VCaP (cell line): ENCODE data around the gene BIVM.

Experiments
- H3K27ac ChIP-seq: fragments of 450-650 bp; 2 replicates; pipeline ENCODE4 v1.5.1; 2017
- TF ChIP-seq, protein P1 (sequence below): fragments of 450-650 bp; conservative IDR thresholded peaks from 2 replicates; pipeline ENCODE4 v1.5.1; 2017; ENCODE audit warnings: mild to moderate bottlenecking, moderate library complexity

The BIVM gene

DNA sequence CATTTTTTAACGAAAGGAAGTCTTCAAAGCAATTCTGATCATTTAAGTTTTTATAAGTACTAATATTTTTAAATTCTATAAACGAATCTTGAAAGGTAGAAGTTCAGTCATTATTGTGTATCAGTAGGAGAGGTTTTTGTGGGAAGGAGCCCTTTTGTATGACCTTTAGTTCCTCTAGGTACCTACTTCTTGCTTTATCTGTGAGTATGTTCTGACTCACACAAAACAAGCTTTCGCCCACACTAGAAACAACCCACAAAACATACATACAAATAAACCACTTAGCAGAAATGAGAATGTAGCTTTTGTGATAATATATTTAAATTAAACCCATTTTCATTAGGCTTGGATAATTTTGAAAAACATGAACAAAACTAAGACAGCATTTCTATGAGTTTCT is 74.7 kb downstream of the BIVM start:
- TF ChIP-seq, protein P1, sequence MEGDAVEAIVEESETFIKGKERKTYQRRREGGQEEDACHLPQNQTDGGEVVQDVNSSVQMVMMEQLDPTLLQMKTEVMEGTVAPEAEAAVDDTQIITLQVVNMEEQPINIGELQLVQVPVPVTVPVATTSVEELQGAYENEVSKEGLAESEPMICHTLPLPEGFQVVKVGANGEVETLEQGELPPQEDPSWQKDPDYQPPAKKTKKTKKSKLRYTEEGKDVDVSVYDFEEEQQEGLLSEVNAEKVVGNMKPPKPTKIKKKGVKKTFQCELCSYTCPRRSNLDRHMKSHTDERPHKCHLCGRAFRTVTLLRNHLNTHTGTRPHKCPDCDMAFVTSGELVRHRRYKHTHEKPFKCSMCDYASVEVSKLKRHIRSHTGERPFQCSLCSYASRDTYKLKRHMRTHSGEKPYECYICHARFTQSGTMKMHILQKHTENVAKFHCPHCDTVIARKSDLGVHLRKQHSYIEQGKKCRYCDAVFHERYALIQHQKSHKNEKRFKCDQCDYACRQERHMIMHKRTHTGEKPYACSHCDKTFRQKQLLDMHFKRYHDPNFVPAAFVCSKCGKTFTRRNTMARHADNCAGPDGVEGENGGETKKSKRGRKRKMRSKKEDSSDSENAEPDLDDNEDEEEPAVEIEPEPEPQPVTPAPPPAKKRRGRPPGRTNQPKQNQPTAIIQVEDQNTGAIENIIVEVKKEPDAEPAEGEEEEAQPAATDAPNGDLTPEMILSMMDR = no peak
- H3K27ac ChIP-seq = no peak overlapping the region

DNA sequence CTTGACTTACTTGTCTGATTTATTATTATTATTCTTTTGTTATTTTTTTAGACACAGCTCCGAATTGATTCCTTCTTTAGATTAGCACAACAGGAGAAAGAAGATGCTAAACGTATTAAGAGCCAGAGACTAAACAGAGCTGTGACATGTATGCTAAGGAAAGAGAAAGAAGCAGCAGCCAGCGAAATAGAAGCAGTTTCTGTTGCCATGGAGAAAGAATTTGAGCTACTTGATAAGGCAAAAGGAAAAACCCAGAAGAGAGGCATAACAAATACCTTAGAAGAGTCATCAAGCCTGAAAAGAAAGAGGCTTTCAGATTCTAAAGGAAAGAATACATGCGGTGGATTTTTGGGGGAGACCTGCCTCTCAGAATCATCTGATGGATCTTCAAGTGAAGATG is 76.3 kb downstream of the BIVM start:
- H3K27ac ChIP-seq = no peak overlapping the region
- TF ChIP-seq, protein P1 = no peak

DNA sequence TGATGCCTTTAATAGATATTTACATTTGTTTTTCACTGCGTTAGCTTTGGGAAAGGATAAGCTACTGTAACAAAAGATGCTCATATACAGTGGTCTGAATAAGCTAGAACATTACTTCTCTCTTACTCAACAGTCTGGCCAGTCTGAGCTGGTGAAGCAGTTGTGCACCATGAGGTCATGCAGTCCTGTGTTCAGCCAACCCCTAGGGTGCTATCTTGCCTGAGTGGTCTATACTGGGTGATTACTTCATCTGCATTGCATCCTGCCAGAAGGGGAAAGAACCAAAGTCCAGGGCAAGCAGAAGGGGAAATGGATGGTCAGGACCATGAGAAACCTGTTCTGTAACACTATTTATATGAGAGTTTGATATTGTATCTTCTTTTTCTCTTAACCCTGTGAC is 78.4 kb downstream of the BIVM start:
- H3K27ac ChIP-seq = no peak overlapping the region
- TF ChIP-seq, protein P1 = no peak

DNA sequence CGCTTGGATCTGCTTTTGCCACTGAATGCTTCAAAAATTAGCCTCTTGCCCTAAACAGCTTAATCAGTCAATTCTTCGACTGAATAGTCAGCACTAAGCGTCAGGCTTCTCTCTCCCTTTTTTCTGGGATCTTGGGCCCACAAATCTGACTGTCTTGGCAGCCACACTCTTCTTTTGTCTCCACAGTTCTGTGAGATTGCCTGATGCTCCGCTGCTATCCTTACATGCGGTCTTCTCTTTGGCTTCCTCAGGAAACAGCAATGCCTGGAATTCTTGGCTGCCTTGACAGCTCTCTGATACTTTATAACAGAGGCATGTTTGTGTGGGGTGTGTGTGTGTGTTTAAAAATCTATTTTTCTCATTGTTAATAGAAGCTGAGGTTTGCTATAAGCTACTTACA is 79.6 kb downstream of the BIVM start:
- TF ChIP-seq, protein P1 = no peak
- H3K27ac ChIP-seq = no peak overlapping the region

DNA sequence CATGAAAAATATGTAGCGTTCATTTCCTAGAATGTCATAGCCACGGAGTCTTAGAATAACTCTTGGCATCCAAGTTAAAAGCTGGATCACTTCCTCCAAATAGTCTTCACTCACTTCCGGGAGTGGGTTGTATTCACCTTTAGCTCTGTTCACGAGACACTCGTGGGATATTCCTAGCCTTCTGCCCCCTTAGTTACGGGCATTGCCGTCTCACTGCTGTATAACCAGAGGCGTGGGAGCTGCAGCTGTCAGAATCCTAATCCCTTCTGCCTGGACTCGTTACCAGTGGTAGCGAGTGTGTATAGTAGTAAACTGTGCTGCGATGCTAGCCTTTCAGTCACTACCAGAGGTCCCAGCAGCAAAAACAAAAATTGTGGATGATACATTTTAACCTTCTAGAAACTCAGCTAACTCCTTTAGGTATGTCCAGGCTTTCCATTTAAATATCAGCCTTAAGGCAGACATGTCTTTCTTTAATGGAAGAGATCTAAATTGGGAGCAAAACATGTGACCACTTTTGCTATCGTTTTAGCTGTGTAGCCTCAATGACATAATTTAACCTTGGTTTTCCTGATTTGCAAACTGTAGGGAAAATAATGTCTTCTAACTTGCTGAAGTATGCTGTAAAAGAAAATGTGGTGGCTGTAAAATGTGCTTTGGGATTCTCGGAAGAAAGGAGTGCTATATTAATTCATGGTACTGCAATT is 81.0 kb downstream of the BIVM start:
- TF ChIP-seq, protein P1 = no peak
- H3K27ac ChIP-seq = no peak overlapping the region

DNA sequence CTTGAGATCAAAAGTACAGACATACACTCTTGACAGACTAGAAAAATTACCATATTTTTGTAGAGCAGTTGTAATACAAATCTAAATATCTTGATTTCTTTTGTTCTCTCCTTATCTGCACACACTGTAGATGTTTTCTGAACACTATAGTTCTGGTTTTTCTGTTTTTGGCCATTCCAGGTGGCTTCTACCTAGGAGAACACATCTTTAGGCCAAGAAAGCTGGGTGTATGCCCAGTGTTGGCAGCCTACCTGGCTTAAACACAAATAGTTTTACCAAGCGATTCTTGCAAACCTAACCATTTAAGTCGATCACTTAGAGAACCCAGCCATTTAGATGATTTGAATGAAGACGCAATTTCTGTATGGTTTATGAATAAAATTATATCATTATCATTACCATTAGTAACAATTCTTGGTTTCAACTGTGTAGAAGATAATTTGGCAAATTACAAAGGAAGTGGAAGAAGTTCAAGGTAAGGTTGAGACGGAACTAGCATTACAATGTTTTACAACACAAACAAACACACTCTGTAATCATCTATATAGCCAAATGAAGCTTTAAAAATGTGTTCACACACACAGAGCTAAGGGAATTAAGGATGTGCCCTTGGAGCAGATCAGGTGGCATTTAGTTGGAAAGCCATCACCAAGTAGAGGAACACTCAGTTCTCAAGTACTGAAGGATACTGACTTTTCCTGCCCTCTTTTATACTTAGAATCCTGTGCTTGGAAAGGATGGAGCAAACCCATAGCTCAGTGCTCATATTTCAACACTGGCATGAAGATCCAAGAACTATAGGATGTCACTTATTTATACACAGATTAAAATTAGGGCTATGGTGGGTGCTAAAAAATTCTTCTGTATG is 83.1 kb downstream of the BIVM start:
- TF ChIP-seq, protein P1 = no peak
- no peak overlapping the region for H3K27ac ChIP-seq
